ENCODE data around the gene DUSP2. TPM values are rescaled to one million over a fixed set of nuclear protein-coding genes. Genes with fewer than 3 reads are reported as not detected.

The DUSP2 gene
- total and polyA plus RNA-seq, 9 of the 15 experiments (the other 6 are each of a cell fraction or from before 2014, with no cell fraction given), result 0.04 to 0.18 TPM; not detected in 7

DNA sequence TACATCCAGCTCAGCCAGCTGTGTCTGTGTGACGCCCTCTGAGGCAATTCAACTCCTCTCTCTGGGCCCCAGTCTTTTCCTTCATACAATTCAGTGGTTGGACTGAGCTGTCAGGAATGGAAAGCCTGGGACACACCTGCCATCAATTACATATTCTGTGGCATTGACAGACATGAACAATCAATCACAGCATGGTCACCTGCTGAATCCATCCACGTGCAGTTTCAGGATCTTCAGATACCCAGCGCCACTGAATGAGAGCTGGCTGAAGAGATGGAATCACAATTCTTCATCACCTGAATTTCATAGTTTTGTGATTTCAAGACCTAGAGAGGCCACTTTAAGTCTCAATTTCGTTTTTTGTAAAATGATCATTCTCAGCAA lies 34.0 kb downstream of the DUSP2 start:
- ChIA-PET CTCF (ENCODE audit: low intra/inter-chr PET ratio) (no interaction called here), POLR2A (no interaction called here)
- Histone ChIP-seq H3K9ac (ENCODE audit: insufficient read depth in 1 of 2, low read depth in 2 of 2, low read length in 2 of 2) (no peak overlapping the region), H3K9me1 (ENCODE audit: control insufficient read depth, insufficient read depth, low read length) (no peaks in the 10 kb centered on the region), H3K36me3 (ENCODE audit: control insufficient read depth, insufficient read depth, low read length) (no peaks in the 10 kb centered on the region), H2AFZ (ENCODE audit: low read depth, low read length) (no peak overlapping the region), H4K20me1 (replicated peaks; ENCODE audit: control insufficient read depth, insufficient read depth, low read length) (no peaks in the 10 kb centered on the region), H3K27me3 (ENCODE audit: control insufficient read depth in 2 of 2, insufficient read depth in 2 of 2, low read length in 2 of 2) (peaks cover 0 to 75% of the 10 kb centered on the region in 2 experiments; a peak in 3 of 5 replicates), H3K4me3 (no peak overlapping the region), H3K27ac (ENCODE audit: extremely low read depth, low read depth, low read length) (no peak overlapping the region), H3K9me3 (replicated peaks; ENCODE audit: control insufficient read depth, insufficient read depth, low read depth, low read length) (no peaks in the 10 kb centered on the region), H3K4me1 (replicated peaks in 1 of 2; ENCODE audit: control insufficient read depth in 2 of 2, insufficient read depth in 2 of 2, low read length in 2 of 2) (peaks cover 0 to 22% of the 10 kb centered on the region in 2 experiments; a peak in 3 of 5 replicates), H3K4me2 (ENCODE audit: insufficient read depth, low read length) (no peak overlapping the region), H3K79me2 (ENCODE audit: control insufficient read depth, insufficient read depth, low read length) (no peaks in the 10 kb centered on the region)
- WGBS (ENCODE audit: insufficient coverage, low coverage, missing lambda C conversion rate), result 0% methylated on average over 4 of the region's 4 CpGs
- TF ChIP-seq LEF1 (IDR thresholded peaks at IDR 0.05) (no peak), ZBTB1 (CRISPR knock-in tag; IDR thresholded peaks at IDR 0.05; ENCODE audit: borderline replicate concordance, low read depth) (no peak)
- no TSS peak for BruUV-seq (replicated peaks)
- intact Hi-C loops (cut with micrococcal nuclease), result no loop called here
- in situ Hi-C loops (cut with MboI), result loop anchor here (5.0 kb wide), 1 partner anchor 89 kb away; no protein-coding TSS in a partner anchor
- FAIRE-seq (no peak), ATAC-seq (no peak), DNase-seq (ENCODE audit: extremely low read depth in 1 of 4, low spot score in 3 of 4) (no peak)

- H3K27ac ChIP-seq (ENCODE audit: extremely low read depth, low read depth, low read length), result no peak overlapping the region
- peaks cover 0 to 71% of the 10 kb centered on the region in 2 experiments; a peak in 4 of 5 replicates for H3K27me3 ChIP-seq (ENCODE audit: control insufficient read depth in 2 of 2, insufficient read depth in 2 of 2, low read length in 2 of 2)
- H2AFZ ChIP-seq (ENCODE audit: low read depth, low read length), result no peak overlapping the region
- H3K79me2 ChIP-seq (ENCODE audit: control insufficient read depth, insufficient read depth, low read length), result no peaks in the 10 kb centered on the region
- H3K9me3 ChIP-seq (replicated peaks; ENCODE audit: control insufficient read depth, insufficient read depth, low read depth, low read length), result no peaks in the 10 kb centered on the region
- peaks cover 0 to 17% of the 10 kb centered on the region in 2 experiments; a peak in 2 of 5 replicates for H3K4me1 ChIP-seq (replicated peaks in 1 of 2; ENCODE audit: control insufficient read depth in 2 of 2, insufficient read depth in 2 of 2, low read length in 2 of 2)
- no peak for TF ChIP-seq ARID3B (CRISPR knock-in tag; IDR thresholded peaks at IDR 0.05; ENCODE audit: borderline replicate concordance)
- no peak for TF ChIP-seq MYC (IDR thresholded peaks at IDR 0.05; ENCODE audit: low read depth, low read length)
- TF ChIP-seq MYC (CRISPR knock-in tag; IDR thresholded peaks at IDR 0.05; ENCODE audit: borderline replicate concordance, low read depth), result no peak
- no peak for TF ChIP-seq CXXC5 (CRISPR knock-in tag; IDR thresholded peaks at IDR 0.05)
- no peak for TF ChIP-seq ILF3 (IDR thresholded peaks at IDR 0.05; ENCODE audit: borderline replicate concordance)
- no peaks in the 10 kb centered on the region for H3K9me1 ChIP-seq (ENCODE audit: control insufficient read depth, insufficient read depth, low read length)
- H3K4me3 ChIP-seq, result no peak overlapping the region
- CTCF ChIA-PET (ENCODE audit: low intra/inter-chr PET ratio), result no interaction called here
- intact Hi-C loops (cut with micrococcal nuclease) (no loop called here), in situ Hi-C loops (cut with MboI) (loop anchor here (5.0 kb wide), 1 partner anchor 88 kb away; no protein-coding TSS in a partner anchor)
- BruUV-seq (replicated peaks), result no TSS peak
- no peaks in the 10 kb centered on the region for H4K20me1 ChIP-seq (replicated peaks; ENCODE audit: control insufficient read depth, insufficient read depth, low read length)
- H3K4me2 ChIP-seq (ENCODE audit: insufficient read depth, low read length), result no peak overlapping the region
- POLR2A ChIA-PET, result interaction anchor here (0.7 to 2.3 kb wide), 3 partner anchors 10 to 96 kb away, joined by 4 to 6 read pairs (median 5); no protein-coding TSS in a partner anchor
- 2% methylated on average over 13 of the region's 13 CpGs for WGBS (ENCODE audit: insufficient coverage, low coverage, missing lambda C conversion rate)
- no peak overlapping the region for H3K9ac ChIP-seq (ENCODE audit: insufficient read depth in 1 of 2, low read depth in 2 of 2, low read length in 2 of 2)
- no peaks in the 10 kb centered on the region for H3K36me3 ChIP-seq (ENCODE audit: control insufficient read depth, insufficient read depth, low read length)
- DNase-seq (ENCODE audit: extremely low read depth in 1 of 4, low spot score in 3 of 4) (no peak), FAIRE-seq (no peak), ATAC-seq (no peak)
Observed at GRCh38 chr2:96110621-96111256, 34.5 kb downstream of the DUSP2 start.

Measured in K562 (cell line).